Measurements from ENCODE around the gene ONECUT3. TPM values are rescaled to one million over a fixed set of nuclear protein-coding genes. Genes with fewer than 3 reads are reported as not detected.

The ONECUT3 gene
- total and polyA plus RNA-seq, 5 donors from 2014 or later = not detected

GRCh38 chr19:1828279-1829238, 75.3 kb downstream of the ONECUT3 start:
- no peaks in the 10 kb centered on the region for H3K36me3 Mint-ChIP-seq
- H3K9me3 ChIP-seq (ENCODE audit: control insufficient read depth in 2 of 2, low read length in 2 of 2) = no peaks in the 10 kb centered on the region
- H3K9me3 Mint-ChIP-seq = no peaks in the 10 kb centered on the region
- H3K4me1 Mint-ChIP-seq = peaks cover 0 to 7% (median 2%) of the 10 kb centered on the region in 4 donors
- no peak overlapping the region for H3K27ac Mint-ChIP-seq
- ATAC-seq (ENCODE audit: low read depth in 2 of 2) (peak in 1 of 2 donors; percentile 4), DNase-seq (no peak)
- no peak overlapping the region for H3K4me3 ChIP-seq (ENCODE audit: low read depth, low read length)
- H3K36me3 ChIP-seq (ENCODE audit: control insufficient read depth, insufficient read depth, low read length) = peaks cover 27% of the 10 kb centered on the region
- H3K27me3 Mint-ChIP-seq = no peaks in the 10 kb centered on the region
- peaks cover 8% of the 10 kb centered on the region for H3K4me1 ChIP-seq (ENCODE audit: control insufficient read depth, insufficient read depth, low read length, poor library complexity, severe bottlenecking)
- H3K4me3 Mint-ChIP-seq = no peak overlapping the region
- H3K27ac ChIP-seq (ENCODE audit: insufficient read depth, low read length, poor library complexity, severe bottlenecking) = no peak overlapping the region
- H3K27me3 ChIP-seq (ENCODE audit: control insufficient read depth, insufficient read depth, low read length) = no peaks in the 10 kb centered on the region

- Histone ChIP-seq H3K4me3 (ENCODE audit: low read depth, low read length) (no peak overlapping the region), H3K9me3 (ENCODE audit: control insufficient read depth in 2 of 2, low read length in 2 of 2) (no peaks in the 10 kb centered on the region), H3K36me3 (ENCODE audit: control insufficient read depth, insufficient read depth, low read length) (peaks cover 19% of the 10 kb centered on the region), H3K27ac (ENCODE audit: insufficient read depth, low read length, poor library complexity, severe bottlenecking) (no peak overlapping the region), H3K27me3 (ENCODE audit: control insufficient read depth, insufficient read depth, low read length) (no peaks in the 10 kb centered on the region), H3K4me1 (ENCODE audit: control insufficient read depth, insufficient read depth, low read length, poor library complexity, severe bottlenecking) (peaks cover 8% of the 10 kb centered on the region)
- Mint-ChIP-seq H3K4me1 (peaks cover 0 to 11% (median 2%) of the 10 kb centered on the region in 4 donors), H3K27me3 (no peaks in the 10 kb centered on the region), H3K4me3 (peak overlapping the region in 1 of 4 donors; percentile 52), H3K9me3 (no peaks in the 10 kb centered on the region), H3K36me3 (no peaks in the 10 kb centered on the region), H3K27ac (peak overlapping the region in 1 of 3 donors; percentile 63)
- no peak for ATAC-seq (ENCODE audit: low read depth in 2 of 2)
- no peak for DNase-seq
These were observed 76.7 kb downstream of the ONECUT3 start for GRCh38 chr19:1829958-1830357.

GRCh38 chr19:1830568-1830967, 77.3 kb downstream of the ONECUT3 start:
- Histone ChIP-seq H3K4me3 (ENCODE audit: low read depth, low read length) (no peak overlapping the region), H3K27me3 (ENCODE audit: control insufficient read depth, insufficient read depth, low read length) (no peaks in the 10 kb centered on the region), H3K9me3 (ENCODE audit: control insufficient read depth in 2 of 2, low read length in 2 of 2) (no peaks in the 10 kb centered on the region), H3K4me1 (ENCODE audit: control insufficient read depth, insufficient read depth, low read length, poor library complexity, severe bottlenecking) (peaks cover 9% of the 10 kb centered on the region), H3K27ac (ENCODE audit: insufficient read depth, low read length, poor library complexity, severe bottlenecking) (no peak overlapping the region), H3K36me3 (ENCODE audit: control insufficient read depth, insufficient read depth, low read length) (peaks cover 19% of the 10 kb centered on the region)
- ATAC-seq (ENCODE audit: low read depth in 2 of 2) (no peak), DNase-seq (no peak)
- H3K27me3 Mint-ChIP-seq = no peaks in the 10 kb centered on the region
- H3K36me3 Mint-ChIP-seq = no peaks in the 10 kb centered on the region
- no peak overlapping the region for H3K4me3 Mint-ChIP-seq
- H3K27ac Mint-ChIP-seq = peak overlapping the region in 1 of 3 donors; percentile 66
- no peaks in the 10 kb centered on the region for H3K9me3 Mint-ChIP-seq
- peaks cover 0 to 11% (median 2%) of the 10 kb centered on the region in 4 donors for H3K4me1 Mint-ChIP-seq

Other genes with a start within 250 kb of the ONECUT3 start
- gene ADAMTSL5, start 240.5 kb upstream of the ONECUT3 start, total RNA-seq = 2.1 TPM
- 1 to 10 TPM in 2 of 4 donors, under 1 TPM in 2; 0.29 to 3.3 (median 1.8) TPM for gene ADAMTSL5, start 240.5 kb upstream of the ONECUT3 start, polyA plus RNA-seq
- not detected for gene PLK5, start 229.4 kb upstream of the ONECUT3 start, total RNA-seq
- not detected for gene PLK5, start 229.4 kb upstream of the ONECUT3 start, polyA plus RNA-seq
- gene MEX3D, start 185.2 kb upstream of the ONECUT3 start, total RNA-seq = 3.6 TPM
- under 1 TPM in 1 of 4 donors, not detected in 3; 0.21 TPM for gene MEX3D, start 185.2 kb upstream of the ONECUT3 start, polyA plus RNA-seq
- 39.7 TPM for gene MBD3, start 160.6 kb upstream of the ONECUT3 start, total RNA-seq
- 1 to 10 TPM; 4.8 to 6.3 (median 5.6) TPM for gene MBD3, start 160.6 kb upstream of the ONECUT3 start, polyA plus RNA-seq
- gene UQCR11, start 148.0 kb upstream of the ONECUT3 start, total RNA-seq = 126 TPM
- gene UQCR11, start 148.0 kb upstream of the ONECUT3 start, polyA plus RNA-seq = 100 to 1,000 TPM; 574 to 819 (median 585) TPM
- 56.5 TPM for gene TCF3, start 100.9 kb upstream of the ONECUT3 start, total RNA-seq
- 1 to 10 TPM; 3.4 to 7.5 (median 3.6) TPM for gene TCF3, start 100.9 kb upstream of the ONECUT3 start, polyA plus RNA-seq
- 12.2 TPM for gene ATP8B3, start 58.8 kb downstream of the ONECUT3 start, total RNA-seq
- gene ATP8B3, start 58.8 kb downstream of the ONECUT3 start, polyA plus RNA-seq = 1 to 10 TPM; 1.1 to 3.8 (median 2.6) TPM
- gene REXO1, start 95.0 kb downstream of the ONECUT3 start, total RNA-seq = 103 TPM
- gene REXO1, start 95.0 kb downstream of the ONECUT3 start, polyA plus RNA-seq = 1 to 10 TPM; 2.5 to 5.5 (median 3.6) TPM
- gene KLF16, start 110.1 kb downstream of the ONECUT3 start, total RNA-seq = 40.6 TPM
- under 1 TPM; 0.28 to 0.86 (median 0.59) TPM for gene KLF16, start 110.1 kb downstream of the ONECUT3 start, polyA plus RNA-seq
- 148 TPM for gene ABHD17A, start 132.0 kb downstream of the ONECUT3 start, total RNA-seq
- 100 to 1,000 TPM; 139 to 202 (median 159) TPM for gene ABHD17A, start 132.0 kb downstream of the ONECUT3 start, polyA plus RNA-seq
- gene ADAT3, start 151.9 kb downstream of the ONECUT3 start, total RNA-seq = 6.9 TPM
- gene ADAT3, start 151.9 kb downstream of the ONECUT3 start, polyA plus RNA-seq = 1 to 10 TPM; 4.4 to 8.8 (median 6.0) TPM
- 20.8 TPM for gene SCAMP4, start 151.9 kb downstream of the ONECUT3 start, total RNA-seq
- 10 to 100 TPM in 2 of 4 donors, 1 to 10 TPM in 2; 8.2 to 20.3 (median 10.0) TPM for gene SCAMP4, start 151.9 kb downstream of the ONECUT3 start, polyA plus RNA-seq
- gene CSNK1G2, start 187.7 kb downstream of the ONECUT3 start, total RNA-seq = 101 TPM
- gene CSNK1G2, start 187.7 kb downstream of the ONECUT3 start, polyA plus RNA-seq = 10 to 100 TPM; 15.3 to 19.9 (median 17.3) TPM